Neural cell (in vitro differentiated cells): ENCODE measurements around the gene RUFY3.

Source experiments
- EZH2 ChIP-seq: fragments of 200-600, 300-800 bp; shearing (Covaris generic), sonication (generic); IDR thresholded peaks from 2 replicates; pipeline ENCODE4 v1.6.1; 2014; ENCODE audit warnings: antibody characterized with exemption, low read length, borderline replicate concordance, mild to moderate bottlenecking; ENCODE audit not compliant: insufficient read depth, poor library complexity, severe bottlenecking
- TF ChIP-seq, protein P1 (sequence below): fragments of 450-650 bp; IDR thresholded peaks from 2 replicates; pipeline ENCODE4 v1.5.1; 2014; ENCODE audit warnings: antibody characterized with exemption, mild to moderate bottlenecking, moderate library complexity; ENCODE audit not compliant: poor library complexity, severe bottlenecking

- TF ChIP-seq, protein P1, sequence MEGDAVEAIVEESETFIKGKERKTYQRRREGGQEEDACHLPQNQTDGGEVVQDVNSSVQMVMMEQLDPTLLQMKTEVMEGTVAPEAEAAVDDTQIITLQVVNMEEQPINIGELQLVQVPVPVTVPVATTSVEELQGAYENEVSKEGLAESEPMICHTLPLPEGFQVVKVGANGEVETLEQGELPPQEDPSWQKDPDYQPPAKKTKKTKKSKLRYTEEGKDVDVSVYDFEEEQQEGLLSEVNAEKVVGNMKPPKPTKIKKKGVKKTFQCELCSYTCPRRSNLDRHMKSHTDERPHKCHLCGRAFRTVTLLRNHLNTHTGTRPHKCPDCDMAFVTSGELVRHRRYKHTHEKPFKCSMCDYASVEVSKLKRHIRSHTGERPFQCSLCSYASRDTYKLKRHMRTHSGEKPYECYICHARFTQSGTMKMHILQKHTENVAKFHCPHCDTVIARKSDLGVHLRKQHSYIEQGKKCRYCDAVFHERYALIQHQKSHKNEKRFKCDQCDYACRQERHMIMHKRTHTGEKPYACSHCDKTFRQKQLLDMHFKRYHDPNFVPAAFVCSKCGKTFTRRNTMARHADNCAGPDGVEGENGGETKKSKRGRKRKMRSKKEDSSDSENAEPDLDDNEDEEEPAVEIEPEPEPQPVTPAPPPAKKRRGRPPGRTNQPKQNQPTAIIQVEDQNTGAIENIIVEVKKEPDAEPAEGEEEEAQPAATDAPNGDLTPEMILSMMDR, result no peak
- no peak for TF ChIP-seq EZH2
Observed at GRCh38 chr4:70712604-70713452, 8.9 kb upstream of the RUFY3 start.
